Measurements from ENCODE around the gene SANBR.

DNA sequence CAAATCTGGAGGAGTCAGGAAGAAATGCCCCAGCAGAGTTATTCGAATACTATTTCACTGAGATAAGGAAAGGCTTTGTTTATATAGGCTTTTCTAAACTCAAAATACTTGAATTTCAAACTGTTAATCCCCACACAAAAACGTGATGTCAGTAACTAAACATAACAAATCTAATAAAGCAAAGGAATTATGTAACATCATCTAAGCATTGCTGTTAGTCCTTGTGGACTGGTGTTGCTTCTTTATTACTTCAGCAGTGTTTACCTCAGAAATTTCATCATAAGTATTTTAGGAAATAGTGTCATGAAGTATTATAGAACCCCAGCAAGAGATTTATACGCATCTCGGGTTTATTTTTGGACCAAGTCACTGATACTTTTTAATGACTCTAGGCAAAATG, 19.7 kb upstream of the SANBR start:
- no peak for TF ChIP-seq POLR2A (IDR thresholded peaks at IDR 0.05)
- TF ChIP-seq, protein P1, sequence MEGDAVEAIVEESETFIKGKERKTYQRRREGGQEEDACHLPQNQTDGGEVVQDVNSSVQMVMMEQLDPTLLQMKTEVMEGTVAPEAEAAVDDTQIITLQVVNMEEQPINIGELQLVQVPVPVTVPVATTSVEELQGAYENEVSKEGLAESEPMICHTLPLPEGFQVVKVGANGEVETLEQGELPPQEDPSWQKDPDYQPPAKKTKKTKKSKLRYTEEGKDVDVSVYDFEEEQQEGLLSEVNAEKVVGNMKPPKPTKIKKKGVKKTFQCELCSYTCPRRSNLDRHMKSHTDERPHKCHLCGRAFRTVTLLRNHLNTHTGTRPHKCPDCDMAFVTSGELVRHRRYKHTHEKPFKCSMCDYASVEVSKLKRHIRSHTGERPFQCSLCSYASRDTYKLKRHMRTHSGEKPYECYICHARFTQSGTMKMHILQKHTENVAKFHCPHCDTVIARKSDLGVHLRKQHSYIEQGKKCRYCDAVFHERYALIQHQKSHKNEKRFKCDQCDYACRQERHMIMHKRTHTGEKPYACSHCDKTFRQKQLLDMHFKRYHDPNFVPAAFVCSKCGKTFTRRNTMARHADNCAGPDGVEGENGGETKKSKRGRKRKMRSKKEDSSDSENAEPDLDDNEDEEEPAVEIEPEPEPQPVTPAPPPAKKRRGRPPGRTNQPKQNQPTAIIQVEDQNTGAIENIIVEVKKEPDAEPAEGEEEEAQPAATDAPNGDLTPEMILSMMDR (IDR thresholded peaks at IDR 0.05), result no peak

All from Peyer's patch (tissue), 4 donors.